CD4-positive, alpha-beta T cell (primary cell): ENCODE measurements around the gene LMX1B. TPM values are rescaled to one million over a fixed set of nuclear protein-coding genes. Genes with fewer than 3 reads are reported as not detected.

Experiments
- ATAC-seq: fragments of 200-7000 bp; cut with Tn5 transposase; one replicate; pipeline ENCODE4 v1.10.0; 2022; ENCODE audit warnings: mild to moderate bottlenecking; ENCODE audit not compliant: poor library complexity
- CTCF ChIA-PET: fragments of 350-600 bp; sonication (Branson Sonifier 250); formaldehyde crosslinking; loops from one replicate; lab custom pipeline; 2021; ENCODE audit warnings: antibody characterized with exemption, inconsistent platforms; lab: Charles Lee
- POLR2A ChIA-PET: fragments of 350-600 bp; sonication (Branson Sonifier 250); formaldehyde crosslinking; loops from one replicate; lab custom pipeline; 2021; ENCODE audit warnings: antibody characterized with exemption, inconsistent platforms; lab: Charles Lee
- DNase-seq, 14 experiments: peaks; one replicate each; pipeline ENCODE4 v3.0.0-alpha.2; 2013 to 2020; ENCODE audit warnings: mixed read lengths in 2 of 14
- H3K27ac ChIP-seq, 2 donors: one replicate each; pipeline versions ENCODE4 v1.5.1 to v1.7.0; 2013; ENCODE audit warnings: low read length in 2 of 2, low read depth in 1 of 2, mild to moderate bottlenecking in 1 of 2
- H3K27me3 ChIP-seq, 2 experiments: 1 replicate in 1 of 2; 2 replicates in 1 of 2; pipeline versions ENCODE4 v1.6.1 to v1.7.0; 2013; ENCODE audit warnings: low read length in 2 of 2, control low read depth in 1 of 2, mild to moderate bottlenecking in 1 of 2, moderate library complexity in 1 of 2; ENCODE audit not compliant: insufficient read depth in 2 of 2, control insufficient read depth in 1 of 2
- H3K36me3 ChIP-seq: one replicate; pipeline ENCODE4 v1.6.1; 2013; ENCODE audit warnings: low read length, control low read depth; ENCODE audit not compliant: insufficient read depth
- H3K4me1 ChIP-seq: one replicate; pipeline ENCODE4 v1.6.1; 2013; ENCODE audit warnings: low read length, control low read depth; ENCODE audit not compliant: insufficient read depth
- H3K4me3 ChIP-seq: one replicate; pipeline ENCODE4 v1.5.1; 2013; ENCODE audit warnings: mild to moderate bottlenecking, low read length, moderate library complexity
- H3K9me3 ChIP-seq, 2 experiments: 1 replicate in 1 of 2; 2 replicates in 1 of 2; pipeline versions ENCODE4 v1.6.1 to v1.7.0; 2013; ENCODE audit warnings: low read length in 2 of 2, mild to moderate bottlenecking in 2 of 2, control low read depth in 1 of 2, moderate library complexity in 1 of 2; ENCODE audit not compliant: control insufficient read depth in 1 of 2, insufficient read depth in 1 of 2
- H3K27ac Mint-ChIP-seq: one replicate; pipeline ENCODE4 v1.8.0; 2020; ENCODE audit warnings: mixed read lengths
- H3K27me3 Mint-ChIP-seq: one replicate; pipeline ENCODE4 v1.8.0; 2021; ENCODE audit warnings: mixed read lengths
- H3K36me3 Mint-ChIP-seq: one replicate; pipeline ENCODE4 v1.8.0; 2021; ENCODE audit warnings: low read depth, mixed read lengths
- H3K4me1 Mint-ChIP-seq: one replicate; pipeline ENCODE4 v1.8.0; 2021; ENCODE audit warnings: low read depth, mixed read lengths
- H3K4me3 Mint-ChIP-seq: one replicate; pipeline ENCODE4 v1.8.0; 2020; ENCODE audit warnings: mild to moderate bottlenecking, mixed read lengths
- H3K9me3 Mint-ChIP-seq: one replicate; pipeline ENCODE4 v1.8.0; 2020; ENCODE audit warnings: mixed read lengths
- CTCF ChIP-seq: fragments of 200-600 bp; IDR thresholded peaks from one replicate; pipeline ENCODE4 v1.8.0; 2022; ENCODE audit warnings: antibody characterized with exemption, mild to moderate bottlenecking
- intact Hi-C, 2 experiments: fragments of 100-400 bp; cut with DNase I in 1 of 2; cut with micrococcal nuclease in 1 of 2; formaldehyde crosslinking; loops; one replicate each; pipeline versions ENCODE4 v1.15.1 to v1.9.0; 2023 to 2025; cut with DNase I, micrococcal nuclease
- polyA plus RNA-seq, 2 donors: library from polyadenylated mRNA; unstranded; fragments of 120-200 nt; gene quantifications; one replicate each; pipeline ENCODE4 v1.2.1, GENCODE V29; 2013
- total RNA-seq, 174 experiments: library from RNA in 2 of 174; stranded (reverse) in 2 of 174; gene quantifications; one replicate each; pipeline ENCODE4 v1.2.3 and lab custom pipeline; 2021 to 2026

The LMX1B gene
- not detected for total RNA-seq
- not detected for polyA plus RNA-seq (2013, experiment 1 of 2)
- polyA plus RNA-seq (2013, experiment 2 of 2): 0.01 TPM
- 0 to 0.24 (median 0) reads per million in 172 experiments for total RNA-seq (lab: John Stamatoyannopoulos, UW)

GRCh38 chr9:126613651-126614050 lies at the start of gene LMX1B:
TSS of gene LMX1B (plus strand) at chr9:126613928. CDS start at chr9:126614450, 522 bp downstream.
- intact Hi-C loops: loop anchor here in 1 of 2 experiments (5.0 to 10.0 kb wide), 2 partner anchors 81 to 169 kb away; no protein-coding TSS in a partner anchor
- Histone ChIP-seq H3K27me3 (peaks cover 68 to 86% of the 10 kb centered on the region in 2 experiments), H3K4me1 (peaks cover 33% of the 10 kb centered on the region), H3K27ac (no peak within 1 kb of the TSS), H3K36me3 (no peaks in the 10 kb centered on the region), H3K4me3 (peak within 1 kb of the TSS; percentile 24), H3K9me3 (peaks cover 0 to 13% of the 10 kb centered on the region in 2 experiments)
- peaks cover 75% of the 10 kb centered on the region for H3K27me3 Mint-ChIP-seq
- POLR2A ChIA-PET: no interaction called here
- CTCF ChIA-PET: no interaction called here
- no peak for ATAC-seq
- H3K4me3 Mint-ChIP-seq: peak within 1 kb of the TSS; percentile 79
- H3K27ac Mint-ChIP-seq: no peak within 1 kb of the TSS
- H3K4me1 Mint-ChIP-seq: peaks cover 28% of the 10 kb centered on the region
- TF ChIP-seq CTCF: no peak
- H3K9me3 Mint-ChIP-seq: no peaks in the 10 kb centered on the region
- no peaks in the 10 kb centered on the region for H3K36me3 Mint-ChIP-seq
- DNase-seq: no peak

GRCh38 chr9:126564128-126564527 lies 49.6 kb upstream of the LMX1B start:
- no peaks in the 10 kb centered on the region for H3K4me1 Mint-ChIP-seq
- H3K36me3 Mint-ChIP-seq: no peaks in the 10 kb centered on the region

GRCh38 chr9:126564716-126565115 lies 49.0 kb upstream of the LMX1B start:
- no peak overlapping the region for H3K27ac ChIP-seq
- TF ChIP-seq CTCF: peak; percentile 30
- Mint-ChIP-seq H3K36me3 (no peaks in the 10 kb centered on the region), H3K27ac (no peak overlapping the region), H3K4me3 (no peak overlapping the region), H3K27me3 (peaks cover 61% of the 10 kb centered on the region), H3K4me1 (no peaks in the 10 kb centered on the region), H3K9me3 (no peaks in the 10 kb centered on the region)
- ChIA-PET POLR2A (no interaction called here), CTCF (interaction anchor here (0.6 kb wide), 1 partner anchor 8 kb away, joined by 3 read pairs; no protein-coding TSS in a partner anchor)
- H3K27me3 ChIP-seq: peaks cover 21 to 34% of the 10 kb centered on the region in 2 experiments
- ATAC-seq (no peak), DNase-seq (no peak)
- H3K4me1 ChIP-seq: no peaks in the 10 kb centered on the region
- intact Hi-C loops: no loop called here
- no peak overlapping the region for H3K4me3 ChIP-seq
- no peaks in the 10 kb centered on the region for H3K9me3 ChIP-seq
- H3K36me3 ChIP-seq: no peaks in the 10 kb centered on the region

More at GRCh38 chr9:126564128-126564527, 49.6 kb upstream of the LMX1B start:
- DNase-seq (no peak), ATAC-seq (no peak)
- Histone ChIP-seq H3K27me3 (peaks cover 21 to 34% of the 10 kb centered on the region in 2 experiments), H3K4me1 (no peaks in the 10 kb centered on the region), H3K9me3 (no peaks in the 10 kb centered on the region), H3K4me3 (no peak overlapping the region), H3K36me3 (no peaks in the 10 kb centered on the region), H3K27ac (no peak overlapping the region)
- ChIA-PET CTCF (interaction anchor here (0.6 kb wide), 1 partner anchor 9 kb away, joined by 3 read pairs; no protein-coding TSS in a partner anchor), POLR2A (no interaction called here)
- Mint-ChIP-seq H3K9me3 (no peaks in the 10 kb centered on the region), H3K4me3 (no peak overlapping the region), H3K27me3 (peaks cover 61% of the 10 kb centered on the region), H3K27ac (no peak overlapping the region)
- intact Hi-C loops: no loop called here
- no peak for TF ChIP-seq CTCF
